Activated T-cell treated with anti-CD3 and anti-CD28 coated beads for 48 hours (primary cell): ENCODE measurements around the gene EXD2.
"Not testable (repeated sequence)": the region's sequence is repeated elsewhere in the genome, so short reads cannot be mapped to it uniquely, and the experiment has no call there.

ENCODE experiments used
- DNase-seq: peaks from one replicate; pipeline ENCODE4 v3.0.0-alpha.2; 2020; ENCODE audit warnings: low read depth

EXD2 gene

DNA sequence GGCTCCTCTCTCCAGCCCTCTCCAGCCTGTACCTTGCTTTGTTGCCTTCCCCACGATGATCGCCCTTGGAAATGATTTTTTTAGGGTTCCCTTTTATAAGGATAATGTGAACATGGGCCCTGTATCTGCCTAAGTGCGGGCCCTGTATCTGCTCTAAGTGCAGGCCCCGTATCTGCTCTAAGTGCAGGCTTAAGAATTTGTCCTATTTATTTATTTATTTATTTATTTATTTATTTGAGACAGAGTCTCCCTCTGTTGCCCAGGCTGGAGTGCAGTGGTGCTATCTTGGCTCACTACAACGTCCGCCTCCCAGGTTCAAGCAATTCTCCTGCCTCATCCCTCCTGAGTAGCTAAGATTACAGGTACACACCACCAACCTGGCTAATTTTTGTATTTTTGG lies 91.2 kb downstream of the EXD2 start:
- DNase-seq, result no peak

DNA sequence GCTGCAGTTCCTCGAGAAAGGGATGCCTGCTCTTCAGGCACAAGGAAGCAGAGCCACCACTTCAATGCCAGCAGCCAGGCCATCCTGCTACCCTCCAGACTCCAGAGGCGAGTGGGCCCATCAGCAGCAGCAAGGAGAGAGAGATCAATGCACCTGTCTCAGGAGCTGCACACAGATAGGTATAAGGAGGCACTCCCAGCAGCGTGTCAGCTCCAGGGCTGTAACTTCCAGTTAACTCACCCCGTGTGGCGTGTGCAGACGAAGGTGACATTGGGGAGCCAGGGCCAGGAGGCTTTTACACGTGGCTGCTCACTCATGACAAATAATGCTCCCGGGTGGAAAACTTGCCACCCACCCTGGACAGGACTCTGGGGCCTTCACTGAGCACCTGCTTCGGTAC lies 92.9 kb downstream of the EXD2 start:
- no peak for DNase-seq

DNA sequence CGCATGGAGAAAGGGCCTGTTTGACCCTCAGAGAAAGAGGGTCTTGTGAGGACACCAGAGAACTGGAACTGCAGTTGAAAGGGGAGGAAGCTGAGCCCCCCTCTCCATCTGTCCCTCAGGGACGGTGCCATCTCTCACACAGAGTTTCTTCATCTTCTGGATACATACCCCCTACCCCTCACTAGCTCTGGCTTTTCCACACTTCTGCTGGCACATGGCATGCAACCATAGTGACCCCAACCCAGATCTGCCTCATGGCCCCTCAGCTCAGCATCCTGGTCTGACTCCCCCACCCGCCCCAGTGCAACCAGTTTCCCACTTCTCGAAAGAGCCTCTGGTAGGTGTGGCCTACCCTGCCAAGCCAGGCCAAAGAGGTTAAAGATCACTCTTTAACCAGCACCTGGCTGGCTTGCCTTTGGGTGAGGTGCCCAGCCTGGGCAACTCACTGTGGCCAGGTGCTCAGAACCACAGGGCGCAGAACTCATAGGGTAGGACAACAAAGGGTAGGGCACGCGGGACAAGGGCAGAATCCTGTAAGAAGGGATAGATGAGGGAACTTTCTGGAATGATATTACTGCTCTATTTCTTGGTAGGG lies 94.5 kb downstream of the EXD2 start:
- DNase-seq, result no peak

DNA sequence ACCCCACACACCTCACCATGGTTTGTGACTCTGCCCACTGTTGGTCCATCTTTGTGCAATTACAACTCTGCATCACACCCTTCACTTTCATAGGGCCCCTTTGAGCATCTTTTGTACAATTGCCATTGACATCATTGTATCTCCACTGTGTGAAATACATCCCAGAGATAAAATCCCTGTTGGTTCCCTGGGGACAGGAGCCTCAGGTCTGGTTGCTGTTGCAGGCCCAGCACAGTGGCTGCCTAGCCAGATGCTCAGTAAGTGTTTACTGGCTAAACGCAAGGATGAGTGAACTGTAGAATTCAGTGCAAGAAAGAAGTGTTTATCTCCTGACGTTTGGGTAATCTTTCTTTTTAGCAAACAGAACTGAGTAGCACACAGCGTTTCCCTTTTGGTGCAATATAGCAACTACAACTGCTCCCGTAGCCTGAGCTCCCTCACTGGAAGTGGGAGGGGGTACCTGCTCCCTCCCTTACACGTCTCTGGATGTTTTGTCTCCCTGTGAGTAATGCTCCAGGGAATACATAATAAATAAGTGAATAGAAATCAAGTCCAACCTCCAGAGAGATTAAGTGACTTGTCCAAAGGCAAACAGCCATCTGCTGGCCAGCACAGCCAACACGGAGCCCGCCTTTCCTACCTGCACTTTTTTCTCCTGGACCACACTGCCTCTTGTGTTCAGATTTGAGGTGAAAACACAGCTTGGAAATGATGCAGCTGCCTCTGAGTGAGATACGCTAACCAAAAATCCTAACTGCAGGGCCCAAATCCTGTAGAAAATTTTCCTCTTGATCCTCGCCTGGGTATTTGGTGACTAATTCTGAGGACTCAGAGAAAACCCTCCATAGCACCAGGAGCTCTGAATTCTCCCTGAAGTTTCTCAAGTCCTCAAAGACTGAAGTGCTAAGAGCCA lies 96.1 kb downstream of the EXD2 start:
- DNase-seq, result no peak

DNA sequence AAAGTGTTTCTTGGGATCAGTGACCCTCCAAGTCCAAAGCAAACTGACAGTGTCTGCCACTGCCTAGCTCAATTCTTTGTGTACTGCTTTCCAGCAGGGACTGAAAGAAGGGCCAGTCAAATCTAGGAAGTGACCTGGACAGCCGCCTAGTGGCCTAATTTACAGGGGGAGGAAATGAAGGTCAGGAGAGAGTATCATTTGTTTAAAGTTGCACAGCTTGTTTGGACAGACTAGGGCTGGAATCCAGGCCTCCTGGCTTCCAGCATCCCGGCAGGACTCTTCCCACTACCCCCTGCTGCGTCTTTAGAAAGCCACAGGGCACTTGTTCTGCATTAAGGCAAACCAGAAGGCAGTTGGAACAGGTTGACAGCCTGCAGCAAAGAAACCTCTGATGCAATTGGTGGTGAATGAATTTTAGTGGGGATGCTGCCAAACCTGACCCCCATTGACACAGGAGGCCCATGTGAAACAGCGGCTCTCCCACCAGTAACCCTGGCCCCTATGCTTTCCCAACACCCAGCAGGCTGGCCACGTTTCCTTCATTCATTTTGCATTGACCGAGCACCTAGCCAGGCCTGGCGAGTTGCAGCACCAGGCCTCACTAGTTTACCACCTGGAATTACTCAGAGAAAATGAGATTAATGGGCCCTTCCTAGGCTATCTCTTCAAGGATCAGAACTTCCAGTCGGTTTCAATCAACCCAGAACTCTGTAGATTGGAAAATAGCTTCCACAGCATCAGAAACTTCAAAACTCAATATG lies 96.9 kb downstream of the EXD2 start:
- no peak for DNase-seq

DNA sequence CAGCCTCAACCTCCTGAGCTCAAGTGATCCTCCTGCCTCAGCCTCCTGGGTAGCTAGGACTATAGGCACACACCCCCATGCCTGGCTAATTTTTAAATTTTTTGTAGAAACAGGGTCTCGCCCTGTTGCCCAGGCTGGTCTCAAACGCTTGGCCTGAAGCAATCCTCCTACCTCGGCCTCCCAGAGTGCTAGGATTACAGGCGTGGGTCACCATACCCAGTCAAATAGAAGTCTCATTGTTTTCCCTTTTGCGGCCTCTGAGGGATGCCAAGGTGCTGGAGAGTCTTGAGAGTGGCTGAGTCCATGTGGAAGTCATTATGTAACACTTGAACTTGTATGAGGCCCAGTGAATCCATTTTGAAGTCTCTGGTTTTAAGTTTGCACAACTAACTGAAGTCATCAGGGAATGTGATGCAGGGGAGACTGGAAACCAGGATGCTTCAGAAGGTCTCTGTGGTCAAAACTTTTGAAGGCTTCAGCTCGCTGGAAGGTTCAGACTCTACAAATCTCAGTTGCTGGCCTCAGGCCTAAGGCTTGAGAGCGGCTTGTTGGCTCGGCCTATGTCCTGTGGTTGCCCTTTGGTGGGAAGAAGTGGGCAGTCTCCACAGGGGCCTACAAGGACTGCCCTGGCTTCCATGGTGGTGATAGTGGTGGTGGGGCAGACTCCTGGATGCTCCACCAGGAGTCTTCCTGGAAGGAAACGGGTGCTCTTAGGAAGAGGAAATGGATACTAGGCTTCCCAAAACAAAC lies 97.8 kb downstream of the EXD2 start:
- DNase-seq, result no peak

DNA sequence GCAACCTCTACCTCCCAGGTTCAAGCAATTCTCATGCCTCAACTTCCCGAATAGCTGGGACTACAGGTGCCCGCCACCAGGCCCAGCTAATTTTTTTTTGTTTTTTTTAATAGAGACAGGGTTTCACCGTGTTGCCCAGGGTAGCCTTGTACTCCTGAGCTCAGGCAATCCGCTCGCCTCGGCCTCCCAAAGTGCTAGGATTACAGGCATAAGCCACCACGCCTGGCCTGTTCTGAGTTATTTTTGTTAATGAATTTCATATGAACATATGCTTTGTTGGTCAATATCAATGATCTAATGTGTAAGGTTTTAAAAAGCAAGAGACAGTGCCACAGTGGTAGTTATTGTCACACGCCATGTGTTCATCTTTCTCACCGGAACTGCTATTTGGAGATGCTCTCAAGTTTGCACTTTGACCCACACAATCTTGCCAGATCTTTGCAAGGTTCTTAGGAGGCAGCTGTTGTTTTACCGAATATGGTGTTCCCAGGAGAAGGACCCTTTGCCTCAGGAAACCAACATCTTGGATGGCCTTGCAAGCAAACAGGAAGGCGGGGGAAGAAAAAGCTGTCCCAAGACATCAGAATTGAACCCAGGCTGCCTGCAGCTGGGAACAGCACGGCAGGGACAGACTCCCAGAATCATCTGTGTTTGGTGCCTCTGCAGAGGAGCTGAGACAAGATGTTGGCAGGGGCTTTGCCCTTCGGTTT lies 98.7 kb downstream of the EXD2 start:
- no peak for DNase-seq

DNA sequence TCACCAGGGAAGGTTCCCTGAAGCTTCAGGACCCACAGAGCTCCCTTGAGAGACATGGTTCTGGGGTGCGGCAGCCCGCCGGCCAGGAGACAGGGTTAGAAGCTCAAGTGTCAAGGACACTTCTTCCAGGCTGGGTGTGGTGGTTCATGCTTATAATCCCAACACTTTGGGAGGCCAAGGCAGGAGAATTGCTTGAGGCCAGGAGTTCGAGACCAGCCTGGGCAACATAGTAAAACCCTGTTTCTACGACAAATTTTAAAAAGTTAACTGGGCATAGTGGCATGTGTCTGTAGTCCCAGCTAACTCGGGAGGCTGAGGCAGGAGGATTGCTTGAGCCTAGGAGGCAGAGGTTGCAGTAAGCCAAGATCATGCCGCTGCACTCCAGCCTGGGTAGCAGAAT lies 99.6 kb downstream of the EXD2 start:
- not testable (repeated sequence) for DNase-seq

DNA sequence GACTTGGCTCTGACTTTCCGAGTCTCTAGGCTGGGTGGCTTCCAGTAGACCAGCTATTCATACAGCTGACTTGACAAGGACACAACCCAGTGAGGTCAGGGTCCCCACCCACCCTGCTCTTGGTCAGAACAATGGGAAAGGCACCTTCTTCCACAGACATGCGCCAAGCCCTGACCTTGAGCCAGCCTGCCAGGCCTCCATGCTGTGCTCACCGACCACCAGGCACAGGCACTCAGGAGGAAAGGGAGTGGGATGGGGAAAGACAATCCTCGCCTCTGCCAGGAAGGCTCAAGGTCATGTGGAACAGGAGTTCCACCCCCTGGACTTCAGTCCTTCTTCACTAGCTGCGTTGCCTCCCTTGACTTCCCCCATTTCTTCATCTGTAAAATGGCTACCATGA lies 100.1 kb downstream of the EXD2 start:
- DNase-seq, result no peak

DNA sequence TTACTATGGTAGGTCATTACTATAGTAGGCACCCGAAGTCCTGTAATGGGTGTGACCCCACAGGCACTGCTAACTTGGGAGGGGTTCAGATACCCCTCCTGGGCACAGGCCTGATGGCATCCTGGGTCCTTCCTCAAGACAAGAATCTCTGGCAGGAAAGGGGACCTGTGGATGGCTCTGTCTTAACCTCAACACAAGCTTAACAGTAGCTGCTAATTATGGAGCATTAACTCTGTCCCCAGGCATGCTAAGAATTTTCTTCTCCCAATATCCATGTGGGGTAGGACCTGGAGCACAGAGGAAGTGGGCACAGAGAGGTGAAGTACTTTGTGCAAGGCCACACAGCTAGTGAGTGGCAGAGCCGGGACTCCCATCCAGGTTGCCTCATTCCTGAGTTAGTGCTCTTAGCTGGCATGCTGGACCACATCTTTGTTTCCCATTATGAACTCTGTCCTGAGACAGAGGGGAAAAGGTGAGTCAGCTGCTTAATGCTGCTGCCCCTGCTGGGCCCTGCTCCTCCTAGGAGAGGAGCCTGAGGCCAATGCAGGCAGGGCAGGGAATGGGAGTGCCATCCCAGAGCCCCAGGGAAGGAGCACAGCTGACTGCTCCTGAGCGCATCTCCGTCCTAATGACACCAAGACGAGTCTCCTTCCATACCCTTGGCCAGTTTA lies 100.7 kb downstream of the EXD2 start:
- DNase-seq, result no peak
